ENCODE measurements around the gene SLC24A3. TPM values are rescaled to one million over a fixed set of nuclear protein-coding genes. Genes with fewer than 3 reads are reported as not detected.

SLC24A3 gene
- total and polyA plus RNA-seq, 2 experiments from 2014 or later, result 0.81 to 2.5 TPM

- TF ChIP-seq ZNF462 (CRISPR knock-in tag; IDR thresholded peaks at IDR 0.05) (no peak), JUNB (IDR thresholded peaks at IDR 0.05; ENCODE audit: unreplicated experiment) (no peak), CREB1 (CRISPR knock-in tag; IDR thresholded peaks at IDR 0.05; ENCODE audit: low read depth) (no peak), STAT1 (IDR thresholded peaks at IDR 0.05; ENCODE audit: unreplicated experiment) (no peak), ZNF331 (CRISPR knock-in tag; IDR thresholded peaks at IDR 0.05; ENCODE audit: low read depth) (no peak)
Measured at GRCh38 chr20:19446246-19446645, 233.8 kb downstream of the SLC24A3 start (continued).

DNA sequence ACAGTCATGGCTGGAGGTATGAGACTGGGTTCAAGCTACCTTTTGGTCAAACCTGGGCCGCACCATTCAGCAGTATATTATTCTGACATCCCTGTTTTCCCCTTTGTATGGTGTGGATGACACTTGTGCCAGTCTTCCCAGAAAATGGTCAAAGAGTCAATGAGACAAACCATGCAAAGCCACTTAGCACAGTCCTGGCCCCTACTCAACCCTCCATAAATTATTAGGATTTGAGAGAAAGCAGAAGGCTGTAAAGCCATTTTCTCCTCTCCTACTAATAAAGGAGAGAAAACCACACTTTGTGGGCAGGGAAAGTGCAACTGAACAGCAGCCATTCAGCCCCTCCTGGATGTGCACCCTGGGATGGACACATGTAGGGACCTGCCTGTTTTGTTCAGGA lies 236.2 kb downstream of the SLC24A3 start:
- Histone ChIP-seq H3K4me1 (ENCODE audit: insufficient read depth) (no peaks in the 10 kb centered on the region), H3K79me2 (replicated peaks; ENCODE audit: insufficient read depth) (no peaks in the 10 kb centered on the region), H4K20me1 (replicated peaks; ENCODE audit: insufficient read depth) (no peaks in the 10 kb centered on the region), H2AFZ (no peak overlapping the region), H3K4me2 (no peak overlapping the region), H3K4me3 (no peak overlapping the region), H3F3A (replicated peaks; ENCODE audit: low read depth) (no peaks in the 10 kb centered on the region), H3K27me3 (ENCODE audit: insufficient read depth) (no peaks in the 10 kb centered on the region), H3K27ac (ENCODE audit: low read depth) (no peak overlapping the region), H3K36me3 (ENCODE audit: insufficient read depth) (no peaks in the 10 kb centered on the region), H3K9me2 (ENCODE audit: insufficient read depth) (no peaks in the 10 kb centered on the region)
- DNase-seq (ENCODE audit: low spot score) (no peak), ATAC-seq (no peak)
- no peaks in the 10 kb centered on the region for H3K36me3 Mint-ChIP-seq (ENCODE audit: low read depth)
- TF ChIP-seq EZH2phosphoT487 (IDR thresholded peaks at IDR 0.05; ENCODE audit: unreplicated experiment) (no peak), ZNF331 (CRISPR knock-in tag; IDR thresholded peaks at IDR 0.05; ENCODE audit: low read depth) (no peak), EZH2 (IDR thresholded peaks at IDR 0.05; ENCODE audit: low read depth, unreplicated experiment) (no peak), ZNF114 (CRISPR knock-in tag; IDR thresholded peaks at IDR 0.05) (no peak), POLR2AphosphoS5 (IDR thresholded peaks at IDR 0.05; ENCODE audit: low read depth) (no peak)
- no peak overlapping the region for H3K27ac Mint-ChIP-seq
- peaks cover 1% of the 10 kb centered on the region for H3K27me3 Mint-ChIP-seq (ENCODE audit: insufficient read depth, low read depth, poor library complexity)
- no peak overlapping the region for H3K4me3 Mint-ChIP-seq
- H3K9me3 Mint-ChIP-seq, result peaks cover 6% of the 10 kb centered on the region; the same call in 2 of the 3 replicates
- H3K4me1 Mint-ChIP-seq, result peaks cover 2% of the 10 kb centered on the region; the same call in 2 of the 3 replicates
